Adrenal gland (tissue), 12 donors: ENCODE results near the gene ANKS6. TPM values are rescaled to one million over a fixed set of nuclear protein-coding genes. Genes with fewer than 3 reads are reported as not detected.

Experiments used
- DNase-seq, 7 donors: peaks; one replicate each; pipeline ENCODE4 v3.0.0-alpha.2; 2019 to 2020
- H3K27ac ChIP-seq, 5 donors: fragments of 200-600 bp; sonication (generic) in 4 of 5; 1 replicate in 3 of 5; 2 replicates in 2 of 5; pipeline versions ENCODE4 v1.5.1 to v1.8.0; 2016 to 2020; ENCODE audit warnings: mild to moderate bottlenecking in 1 of 5
- H3K27me3 ChIP-seq: fragments of 200-600 bp; 2 replicates; pipeline ENCODE4 v1.8.0; 2021
- H3K36me3 ChIP-seq, 2 donors: fragments of 200-600 bp; replicated peaks in 1 of 2; 1 replicate in 1 of 2; 2 replicates in 1 of 2; pipeline versions ENCODE4 v1.5.1 to v1.8.0; 2018 to 2022
- H3K4me1 ChIP-seq, 2 donors: fragments of 200-600 bp; replicated peaks in 1 of 2; 1 replicate in 1 of 2; 2 replicates in 1 of 2; pipeline versions ENCODE4 v1.5.1 to v1.8.0; 2018 to 2021
- H3K4me3 ChIP-seq, 4 donors: fragments of 200-600 bp; sonication (generic) in 3 of 4; one replicate each; pipeline ENCODE4 v1.5.1; 2016 to 2018
- H3K9me3 ChIP-seq, 3 donors: fragments of 200-600 bp; sonication (generic) in 1 of 3; replicated peaks in 1 of 3; 1 replicate in 2 of 3; 2 replicates in 1 of 3; pipeline versions ENCODE4 v1.5.1 to v1.8.0; 2016 to 2021
- POLR2A ChIP-seq, 2 donors: fragments of 450-650 bp; IDR thresholded peaks; one replicate each; pipeline ENCODE4 v1.6.1; 2017; ENCODE audit warnings: antibody characterized with exemption in 2 of 2, mild to moderate bottlenecking in 2 of 2, moderate library complexity in 1 of 2
- WGBS, 4 donors: extraction: QIAGEN DNeasy Blood & Tissue Kit in 2 of 4; methylation state at CpG; one replicate each; pipeline versions ENCODE4 v1.1.5 to v1.1.7; 2013 to 2017; 5-methylcytosine and 5-hydroxymethylcytosine counted together
- intact Hi-C, 2 donors: fragments of 100-400 bp; cut with DNase I; formaldehyde crosslinking; loops; one replicate each; pipeline versions ENCODE4 v1.14.1 to v1.15.0; 2022 to 2023
- polyA plus RNA-seq, 3 donors: library from polyadenylated mRNA; stranded (reverse); fragments of 200-250 nt in 2 of 3; fragments of 350-450 nt in 1 of 3; fragmentation: Illumina TruSeq in 1 of 3; extraction: RNeasy Lipid Tissue Mini Kit (QIAGEN cat#74804) in 1 of 3; gene quantifications; one replicate each; pipeline ENCODE4 v1.2.3, GENCODE V29; 2013 to 2014
- total RNA-seq, 9 donors: library from RNA; depleted of rRNA in 4 of 9; stranded (reverse); fragments of >200 nt in 4 of 9; fragments of 120-200 nt in 1 of 9; fragmentation: NEBNext Ultra II Directional in 1 of 9; extraction: Animal tissue kit (Norgen Biotek cat#: 25700) in 1 of 9; gene quantifications; one replicate each; pipeline versions ENCODE4 v1.1.0 to v1.2.4, GENCODE V29; 2013 to 2023
- TF ChIP-seq, protein P1 (sequence below), 6 experiments: fragments of 450-650 bp in 4 of 6; fragments of 200-600 bp in 2 of 6; sonication (generic) in 1 of 6; IDR thresholded peaks; 1 replicate in 5 of 6; 2 replicates in 1 of 6; pipeline versions ENCODE4 v1.5.1 to v1.8.0; 2016 to 2021; ENCODE audit warnings: antibody characterized with exemption in 6 of 6, mild to moderate bottlenecking in 2 of 6, moderate library complexity in 1 of 6
- donor health status: healthy with polysubstance abuse.
- donor health status: Bipolar disorder and iron deficiency.
- donor health status: DM: yes; HTN: yes; CAD: no.
- donor health status: DM: no; HTN: no; CAD: no.
- donor health status: DM: no; HTN: no; CAD: no.
- donor health status: DM: yes; HTN: yes; CAD: no.

The ANKS6 gene
- total and polyA plus RNA-seq, 12 donors = 4.3 to 28.4 (median 14.9) TPM

DNA sequence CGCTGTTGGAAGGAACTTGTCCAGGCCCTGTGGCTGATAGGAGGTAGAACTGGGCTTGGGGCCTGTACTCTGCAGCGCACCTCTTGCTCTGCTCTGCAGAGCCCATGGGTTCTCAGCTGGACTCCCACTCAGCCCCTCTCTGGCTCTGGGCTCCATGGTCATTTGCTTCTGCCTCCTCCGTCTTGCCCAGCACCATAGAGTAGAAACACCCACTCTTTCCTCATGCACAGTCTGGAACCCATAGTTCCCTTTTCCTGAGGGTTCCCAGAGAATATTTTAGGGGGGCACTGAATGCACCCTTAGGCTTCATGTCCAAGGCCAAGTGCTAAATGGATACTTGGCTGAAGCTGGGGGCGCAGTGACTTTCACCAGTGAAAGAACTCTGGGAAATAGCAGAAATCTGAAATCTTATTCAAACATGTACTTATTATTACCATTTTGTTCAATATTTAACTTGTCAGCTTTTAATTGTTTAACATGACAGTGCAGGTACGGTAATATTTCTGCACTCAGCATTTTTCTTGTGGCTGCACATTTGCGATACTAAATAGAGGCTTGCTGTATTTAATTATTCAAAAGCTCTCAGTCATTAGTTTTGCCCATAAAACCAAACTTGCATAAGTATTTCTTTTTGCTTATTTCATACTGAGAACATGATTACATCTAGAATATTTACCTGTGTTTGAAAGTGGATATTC lies 42.7 kb upstream of the ANKS6 start:
- intact Hi-C loops = no loop called here
- Histone ChIP-seq H3K27ac (no peak overlapping the region), H3K9me3 (no peaks in the 10 kb centered on the region), H3K4me3 (no peak overlapping the region), H3K27me3 (no peaks in the 10 kb centered on the region), H3K36me3 (no peaks in the 10 kb centered on the region), H3K4me1 (no peaks in the 10 kb centered on the region)
- WGBS, 4 donors = 93 to 94% (median 94%) methylated on average over 6 of the region's 6 CpGs
- TF ChIP-seq POLR2A (IDR thresholded peaks at IDR 0.05) = no peak
- TF ChIP-seq, protein P1, sequence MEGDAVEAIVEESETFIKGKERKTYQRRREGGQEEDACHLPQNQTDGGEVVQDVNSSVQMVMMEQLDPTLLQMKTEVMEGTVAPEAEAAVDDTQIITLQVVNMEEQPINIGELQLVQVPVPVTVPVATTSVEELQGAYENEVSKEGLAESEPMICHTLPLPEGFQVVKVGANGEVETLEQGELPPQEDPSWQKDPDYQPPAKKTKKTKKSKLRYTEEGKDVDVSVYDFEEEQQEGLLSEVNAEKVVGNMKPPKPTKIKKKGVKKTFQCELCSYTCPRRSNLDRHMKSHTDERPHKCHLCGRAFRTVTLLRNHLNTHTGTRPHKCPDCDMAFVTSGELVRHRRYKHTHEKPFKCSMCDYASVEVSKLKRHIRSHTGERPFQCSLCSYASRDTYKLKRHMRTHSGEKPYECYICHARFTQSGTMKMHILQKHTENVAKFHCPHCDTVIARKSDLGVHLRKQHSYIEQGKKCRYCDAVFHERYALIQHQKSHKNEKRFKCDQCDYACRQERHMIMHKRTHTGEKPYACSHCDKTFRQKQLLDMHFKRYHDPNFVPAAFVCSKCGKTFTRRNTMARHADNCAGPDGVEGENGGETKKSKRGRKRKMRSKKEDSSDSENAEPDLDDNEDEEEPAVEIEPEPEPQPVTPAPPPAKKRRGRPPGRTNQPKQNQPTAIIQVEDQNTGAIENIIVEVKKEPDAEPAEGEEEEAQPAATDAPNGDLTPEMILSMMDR (IDR thresholded peaks at IDR 0.05) = no peak
- no peak for DNase-seq

DNA sequence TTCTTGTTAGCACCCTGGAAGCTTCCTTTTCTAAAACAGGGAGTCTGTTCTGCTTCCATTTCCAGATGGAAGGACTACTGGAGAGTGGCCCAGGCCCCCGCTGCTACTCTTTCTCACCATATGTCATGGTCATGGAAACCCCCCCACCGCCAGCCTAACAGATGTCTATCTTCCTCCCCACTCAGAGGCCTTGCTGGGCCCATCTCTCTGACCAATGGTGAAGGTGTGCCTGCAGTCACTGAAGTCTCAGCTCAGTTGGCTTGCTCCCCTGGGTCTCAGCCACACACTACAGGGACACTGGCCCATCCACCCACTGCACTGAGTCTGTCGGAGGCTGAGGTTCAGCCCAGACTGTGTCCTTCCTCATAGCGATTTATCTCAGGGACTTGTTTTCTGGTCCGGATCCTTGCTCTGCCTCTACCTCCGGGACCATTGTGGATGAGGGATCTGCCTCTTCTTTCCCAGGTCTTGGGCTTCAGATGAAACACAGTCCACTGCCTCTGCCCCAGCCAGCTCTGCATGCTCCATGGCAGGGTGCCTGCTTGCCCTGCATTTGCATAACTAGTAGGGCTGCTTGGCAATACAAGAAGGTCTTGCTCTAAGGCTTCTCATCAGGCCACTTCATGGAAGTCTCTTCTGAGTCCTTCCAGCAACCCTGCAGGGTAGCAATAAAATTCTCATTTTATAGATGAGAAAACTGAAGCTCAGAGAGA lies 42.0 kb upstream of the ANKS6 start:
- TF ChIP-seq, protein P1 (IDR thresholded peaks at IDR 0.05) = no peak
- TF ChIP-seq POLR2A (IDR thresholded peaks at IDR 0.05) = no peak
- intact Hi-C loops = no loop called here
- DNase-seq = no peak
- H3K27ac ChIP-seq = no peak overlapping the region
- H3K9me3 ChIP-seq = no peaks in the 10 kb centered on the region
- no peak overlapping the region for H3K4me3 ChIP-seq
- H3K27me3 ChIP-seq = no peaks in the 10 kb centered on the region
- WGBS, 4 donors = 86 to 98% (median 93%) methylated on average over 6 of the region's 6 CpGs
- no peaks in the 10 kb centered on the region for H3K36me3 ChIP-seq
- peaks cover 0 to under 1% of the 10 kb centered on the region in 2 donors for H3K4me1 ChIP-seq

DNA sequence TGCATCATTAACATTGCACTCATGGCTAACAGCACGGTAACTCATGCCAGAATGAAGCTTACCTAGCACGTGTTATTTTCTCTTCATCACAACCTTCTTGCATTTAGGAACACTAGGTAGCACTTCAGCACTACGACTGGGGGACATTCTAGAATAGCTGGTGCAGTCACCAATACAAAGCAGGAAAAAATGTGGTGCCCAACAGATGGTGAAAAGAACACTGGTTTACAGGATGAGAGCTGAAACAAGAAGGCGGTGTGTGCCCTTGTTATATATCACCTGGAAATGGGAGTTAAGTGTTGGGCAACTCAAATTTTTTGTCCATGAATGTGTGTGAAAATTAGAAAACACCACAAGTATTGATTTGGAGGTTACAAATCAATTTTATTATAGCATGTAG lies 41.2 kb upstream of the ANKS6 start:
- H3K4me1 ChIP-seq = peaks cover 0 to 5% of the 10 kb centered on the region in 2 donors
- 95 to 97% (median 96%) methylated on average over 4 of the region's 4 CpGs for WGBS, 4 donors
- no peaks in the 10 kb centered on the region for H3K27me3 ChIP-seq
- intact Hi-C loops = no loop called here
- no peak overlapping the region for H3K4me3 ChIP-seq
- DNase-seq = no peak
- H3K9me3 ChIP-seq = no peaks in the 10 kb centered on the region
- H3K36me3 ChIP-seq = no peaks in the 10 kb centered on the region
- no peak overlapping the region for H3K27ac ChIP-seq
- no peak for TF ChIP-seq POLR2A (IDR thresholded peaks at IDR 0.05)
- TF ChIP-seq, protein P1 (IDR thresholded peaks at IDR 0.05) = no peak

DNA sequence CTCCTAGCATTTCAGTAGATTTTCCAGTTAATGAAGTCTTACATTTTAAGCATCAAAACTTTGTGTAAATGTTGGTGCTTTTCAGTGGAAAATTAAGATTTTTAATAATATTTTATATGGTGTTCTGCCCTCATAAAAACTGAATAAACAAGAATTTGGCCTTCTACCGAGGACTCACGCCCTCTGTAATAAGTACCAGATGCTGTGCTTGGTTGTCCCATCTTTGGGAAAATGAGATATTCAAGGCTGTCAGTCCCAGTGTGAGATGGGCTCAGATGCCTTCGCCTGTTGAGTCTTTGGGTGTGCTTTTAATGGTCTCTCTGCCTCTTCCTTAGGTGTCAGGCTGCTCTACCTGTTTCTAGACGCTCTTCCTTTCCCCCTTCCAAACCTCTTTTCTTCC lies 39.9 kb upstream of the ANKS6 start:
- no peak overlapping the region for H3K27ac ChIP-seq
- H3K9me3 ChIP-seq = no peaks in the 10 kb centered on the region
- 80 to 90% (median 85%) methylated on average over 4 of the region's 4 CpGs for WGBS, 4 donors
- peaks cover 0 to 5% of the 10 kb centered on the region in 2 donors for H3K4me1 ChIP-seq
- DNase-seq = no peak
- TF ChIP-seq POLR2A (IDR thresholded peaks at IDR 0.05) = no peak
- TF ChIP-seq, protein P1 (IDR thresholded peaks at IDR 0.05) = no peak
- intact Hi-C loops = no loop called here
- no peaks in the 10 kb centered on the region for H3K36me3 ChIP-seq
- H3K4me3 ChIP-seq = no peak overlapping the region
- H3K27me3 ChIP-seq = no peaks in the 10 kb centered on the region
